Measurements from ENCODE around the gene ZNF324. TPM values are rescaled to one million over a fixed set of nuclear protein-coding genes. Genes with fewer than 3 reads are reported as not detected.
A peak's percentile ranks its signal among the peaks of the same experiment; 100 is the strongest.

The ZNF324 gene
- total and polyA plus RNA-seq, 2 of the 13 experiments (the other 11 are each of a cell fraction or from before 2014, with no cell fraction given) = 1.1 to 4.7 TPM

DNA sequence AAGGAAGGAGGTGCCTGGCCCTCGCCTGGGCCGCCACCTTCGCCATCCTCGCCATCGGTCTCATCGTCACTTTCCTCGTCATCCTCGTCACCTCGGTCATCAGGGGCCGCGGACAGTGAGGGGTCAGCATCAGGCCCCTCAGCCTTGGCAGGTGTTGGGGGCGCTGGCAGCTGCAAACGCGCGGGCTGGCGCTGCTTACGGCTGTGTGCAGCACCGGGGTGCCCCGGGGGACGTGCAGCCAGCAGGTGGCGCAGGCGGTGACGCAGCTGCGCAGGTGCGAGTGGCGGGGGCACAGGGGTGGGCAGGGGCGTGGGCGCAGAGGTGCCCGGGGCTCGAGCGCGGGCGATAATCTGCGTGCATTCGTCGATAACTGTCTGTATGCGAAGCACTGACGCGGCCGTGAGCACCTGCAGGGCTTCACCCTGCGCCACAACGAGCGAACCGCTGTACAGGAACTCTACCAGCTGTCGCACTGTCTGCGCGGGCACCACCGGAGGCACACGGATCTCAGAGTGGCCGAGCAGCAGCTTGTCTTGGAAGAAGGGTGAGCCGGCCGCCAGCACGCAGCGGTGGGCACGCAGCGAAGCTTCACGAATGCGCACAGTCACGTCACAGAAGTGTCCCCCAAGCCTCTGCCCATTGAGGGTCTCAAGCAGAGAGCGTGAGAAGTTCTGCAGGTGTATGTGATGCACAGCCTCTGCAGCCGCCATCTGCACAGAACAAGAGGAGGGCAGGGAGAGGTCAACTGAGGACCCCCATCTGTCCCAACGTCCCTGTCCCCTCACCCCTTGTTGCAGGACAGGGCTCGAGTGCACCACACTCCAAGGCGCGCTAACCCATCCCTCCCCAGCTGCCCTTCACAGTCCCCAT is 50.3 kb downstream of the ZNF324 start:
- 98% methylated on average over 58 of the region's 65 CpGs for WGBS (ENCODE audit: low lambda C conversion rate)
- no peak for DNase-seq (ENCODE audit: low spot score)
- Histone ChIP-seq H3K79me2 (ENCODE audit: insufficient read depth, low read length) (peaks cover 25% of the 10 kb centered on the region), H4K20me1 (ENCODE audit: insufficient read depth, low read length) (no peaks in the 10 kb centered on the region), H3K27me3 (ENCODE audit: control insufficient read depth in 1 of 2, insufficient read depth in 2 of 2, low read length in 2 of 2) (no peaks in the 10 kb centered on the region; a peak in 1 of 5 replicates), H3K27ac (ENCODE audit: extremely low read length, insufficient read depth, low read length) (no peak overlapping the region), H3K9ac (ENCODE audit: insufficient read depth, low read depth, low read length) (no peak overlapping the region), H2AFZ (ENCODE audit: low read length) (no peak overlapping the region), H3K4me1 (ENCODE audit: insufficient read depth, low read length) (peaks cover 48% of the 10 kb centered on the region), H3K4me3 (replicated peaks in 1 of 3; ENCODE audit: insufficient read depth in 1 of 3, low read depth in 2 of 3, low read length in 3 of 3) (no peak overlapping the region; a peak in 1 of 6 replicates), H3K36me3 (replicated peaks in 1 of 2; ENCODE audit: control insufficient read depth in 1 of 2, insufficient read depth in 2 of 2, low read length in 2 of 2) (peaks cover 5 to 6% of the 10 kb centered on the region in 2 experiments; a peak in 4 of 5 replicates), H3K9me3 (ENCODE audit: low read length) (no peaks in the 10 kb centered on the region), H3K4me2 (ENCODE audit: low read depth, low read length) (peak overlapping the region; percentile 3; the same call in 1 of the 2 replicates)
- no peak for ATAC-seq
- ChIA-PET POLR2A (interaction anchor here (0.7 to 1.1 kb wide), 2 partner anchors 17 to 27 kb away, joined by 3 read pairs; partner anchors contain the start of gene TRIM28), CTCF (ENCODE audit: low intra/inter-chr PET ratio, low total read pairs) (no interaction called here)
- in situ Hi-C loops (cut with HindIII; ENCODE audit: extremely low pct_ligation_motif_present, low pct_unique_long_range_greater_than_20kb) = no loop called here
- no TSS peak for BruUV-seq (replicated peaks)
- intact Hi-C loops (cut with micrococcal nuclease; ENCODE audit: unreplicated experiment) = loop anchor here (5.0 kb wide), 1 partner anchor 190 kb away; the partner anchor contains the start of gene ZSCAN22
- no peak for FAIRE-seq
- TF ChIP-seq HNF4A (CRISPR knock-in tag; IDR thresholded peaks at IDR 0.05) (no peak), ZHX1 (CRISPR knock-in tag; IDR thresholded peaks at IDR 0.05; ENCODE audit: low read depth) (no peak), POLR2A (IDR thresholded peaks at IDR 0.05; ENCODE audit: insufficient read depth in 1 of 2, low read depth in 2 of 2, low read length in 2 of 2) (peak; percentile 15 to 16; a peak in 1 of 4 replicates), GMEB1 (CRISPR knock-in tag; IDR thresholded peaks at IDR 0.05; ENCODE audit: borderline replicate concordance) (no peak), IRF2 (CRISPR knock-in tag; IDR thresholded peaks at IDR 0.05) (no peak), NR2F6 (IDR thresholded peaks at IDR 0.05) (no peak), NR2F6 (CRISPR knock-in tag; IDR thresholded peaks at IDR 0.05) (no peak), LCORL (IDR thresholded peaks at IDR 0.05) (no peak), LCORL (CRISPR knock-in tag; IDR thresholded peaks at IDR 0.05) (no peak), KLF6 (CRISPR knock-in tag; IDR thresholded peaks at IDR 0.05) (no peak), THRA (CRISPR knock-in tag; IDR thresholded peaks at IDR 0.05; ENCODE audit: borderline replicate concordance) (no peak), SP2 (CRISPR knock-in tag; IDR thresholded peaks at IDR 0.05) (no peak), ZNF550 (CRISPR knock-in tag; IDR thresholded peaks at IDR 0.05; ENCODE audit: borderline replicate concordance) (no peak), MXD4 (CRISPR knock-in tag; IDR thresholded peaks at IDR 0.05) (no peak), DMAP1 (CRISPR knock-in tag; IDR thresholded peaks at IDR 0.05) (no peak), RBFOX2 (IDR thresholded peaks at IDR 0.05; ENCODE audit: low read depth, low read length) (peak; percentile 63), AGO2 (optimal IDR thresholded peaks at IDR 0.05; ENCODE audit: low read depth, low read length) (peak; percentile 51)
- TF ChIP-seq, protein P1, sequence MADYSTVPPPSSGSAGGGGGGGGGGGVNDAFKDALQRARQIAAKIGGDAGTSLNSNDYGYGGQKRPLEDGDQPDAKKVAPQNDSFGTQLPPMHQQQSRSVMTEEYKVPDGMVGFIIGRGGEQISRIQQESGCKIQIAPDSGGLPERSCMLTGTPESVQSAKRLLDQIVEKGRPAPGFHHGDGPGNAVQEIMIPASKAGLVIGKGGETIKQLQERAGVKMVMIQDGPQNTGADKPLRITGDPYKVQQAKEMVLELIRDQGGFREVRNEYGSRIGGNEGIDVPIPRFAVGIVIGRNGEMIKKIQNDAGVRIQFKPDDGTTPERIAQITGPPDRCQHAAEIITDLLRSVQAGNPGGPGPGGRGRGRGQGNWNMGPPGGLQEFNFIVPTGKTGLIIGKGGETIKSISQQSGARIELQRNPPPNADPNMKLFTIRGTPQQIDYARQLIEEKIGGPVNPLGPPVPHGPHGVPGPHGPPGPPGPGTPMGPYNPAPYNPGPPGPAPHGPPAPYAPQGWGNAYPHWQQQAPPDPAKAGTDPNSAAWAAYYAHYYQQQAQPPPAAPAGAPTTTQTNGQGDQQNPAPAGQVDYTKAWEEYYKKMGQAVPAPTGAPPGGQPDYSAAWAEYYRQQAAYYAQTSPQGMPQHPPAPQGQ (CRISPR knock-in tag; IDR thresholded peaks at IDR 0.05; ENCODE audit: borderline replicate concordance) = no peak
